ENCODE results near the gene CD2.

The CD2 gene

DNA sequence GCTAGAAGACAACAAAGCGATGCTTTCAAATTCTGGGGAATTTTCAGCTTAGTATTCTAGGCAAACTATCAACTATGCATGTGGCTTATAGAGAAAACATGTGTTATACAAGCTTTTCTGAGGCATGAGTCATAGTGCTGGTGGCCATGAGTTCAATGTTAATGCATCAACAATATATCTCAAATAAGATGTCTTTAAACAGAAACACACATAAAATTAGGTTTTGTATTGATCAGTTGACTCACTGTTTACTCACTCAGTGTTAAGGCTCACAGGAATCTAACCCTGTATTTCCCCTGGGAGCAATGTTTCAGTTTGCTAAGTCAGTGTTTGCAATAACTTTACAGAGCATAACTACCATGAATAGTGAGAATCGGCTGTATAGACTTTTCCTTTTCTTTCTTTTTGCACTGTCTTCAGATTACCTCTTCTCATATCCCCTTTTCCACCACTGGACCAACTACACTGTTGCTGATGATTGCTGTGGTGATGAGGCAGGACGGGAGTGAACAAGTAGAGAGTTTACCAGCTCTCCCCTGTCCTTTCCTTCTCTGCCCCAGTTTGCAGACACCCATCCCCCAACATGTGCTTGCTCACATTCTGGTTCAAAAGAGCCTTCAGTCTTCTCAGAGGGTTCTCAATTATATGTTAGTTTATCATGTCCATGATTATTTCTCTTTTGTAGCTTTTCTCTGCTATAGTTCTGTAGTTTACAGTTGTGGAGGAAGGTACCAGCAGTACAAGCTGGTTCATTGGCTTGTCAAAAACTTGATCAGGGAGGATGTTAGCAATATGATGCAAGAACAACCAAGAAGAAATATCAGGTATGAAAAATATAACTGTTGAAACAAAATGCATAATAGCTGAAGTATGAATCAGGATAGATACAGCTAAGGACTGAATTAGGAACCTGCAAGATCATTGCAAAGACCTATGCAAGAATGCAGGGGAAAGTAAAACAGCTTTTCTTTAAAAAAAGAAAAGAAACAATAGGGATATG, 23.9 kb downstream of the CD2 start:
- no peak for FAIRE-seq
- TF ChIP-seq, protein P1, sequence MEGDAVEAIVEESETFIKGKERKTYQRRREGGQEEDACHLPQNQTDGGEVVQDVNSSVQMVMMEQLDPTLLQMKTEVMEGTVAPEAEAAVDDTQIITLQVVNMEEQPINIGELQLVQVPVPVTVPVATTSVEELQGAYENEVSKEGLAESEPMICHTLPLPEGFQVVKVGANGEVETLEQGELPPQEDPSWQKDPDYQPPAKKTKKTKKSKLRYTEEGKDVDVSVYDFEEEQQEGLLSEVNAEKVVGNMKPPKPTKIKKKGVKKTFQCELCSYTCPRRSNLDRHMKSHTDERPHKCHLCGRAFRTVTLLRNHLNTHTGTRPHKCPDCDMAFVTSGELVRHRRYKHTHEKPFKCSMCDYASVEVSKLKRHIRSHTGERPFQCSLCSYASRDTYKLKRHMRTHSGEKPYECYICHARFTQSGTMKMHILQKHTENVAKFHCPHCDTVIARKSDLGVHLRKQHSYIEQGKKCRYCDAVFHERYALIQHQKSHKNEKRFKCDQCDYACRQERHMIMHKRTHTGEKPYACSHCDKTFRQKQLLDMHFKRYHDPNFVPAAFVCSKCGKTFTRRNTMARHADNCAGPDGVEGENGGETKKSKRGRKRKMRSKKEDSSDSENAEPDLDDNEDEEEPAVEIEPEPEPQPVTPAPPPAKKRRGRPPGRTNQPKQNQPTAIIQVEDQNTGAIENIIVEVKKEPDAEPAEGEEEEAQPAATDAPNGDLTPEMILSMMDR (IDR thresholded peaks at IDR 0.05; ENCODE audit: insufficient read depth, missing control alignments), result no peak
- DNase-seq (ENCODE audit: insufficient read length, low spot score), result no peak

DNA sequence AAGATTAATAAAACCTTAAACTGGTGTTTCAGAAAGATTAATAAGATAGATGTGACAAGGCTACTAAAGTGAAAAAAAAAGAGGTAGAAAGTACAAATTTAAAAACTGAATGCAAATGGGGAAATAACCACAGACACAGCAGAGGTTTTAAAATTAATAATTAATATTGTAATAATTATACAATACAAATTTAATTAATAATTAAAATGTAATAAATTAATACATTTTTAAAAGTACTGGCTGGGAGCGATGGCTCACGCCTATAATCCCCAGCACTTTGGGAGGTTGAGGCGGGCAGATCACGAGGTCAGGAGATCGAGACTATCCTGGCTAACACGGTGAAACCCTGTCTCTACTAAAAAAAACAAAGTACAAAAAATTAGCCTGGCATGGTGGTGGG, 26.8 kb downstream of the CD2 start:
- FAIRE-seq (no peak), DNase-seq (ENCODE audit: insufficient read length, low spot score) (no peak)
- TF ChIP-seq, protein P1 (IDR thresholded peaks at IDR 0.05; ENCODE audit: insufficient read depth, missing control alignments), result no peak

DNA sequence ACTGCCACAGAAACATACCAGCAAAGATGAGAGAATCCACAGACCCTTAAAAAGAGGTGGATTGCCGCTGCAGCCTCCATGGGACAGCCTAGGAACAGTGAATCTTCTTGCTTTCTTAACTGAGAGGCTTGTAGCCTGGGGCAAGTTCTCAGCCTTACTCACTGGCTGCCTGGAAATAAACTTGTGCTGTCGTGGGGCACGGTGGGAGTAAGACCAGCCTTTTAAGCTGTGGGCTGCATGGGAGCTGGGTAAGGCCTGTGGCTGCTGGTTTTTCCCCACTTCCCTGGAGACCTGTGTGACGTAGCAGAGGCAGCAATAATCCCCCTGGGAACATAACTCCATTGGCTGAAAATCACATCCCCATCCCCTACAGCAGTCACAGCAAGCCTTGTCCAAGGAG, 30.8 kb downstream of the CD2 start:
- no peak for FAIRE-seq
- TF ChIP-seq, protein P1 (IDR thresholded peaks at IDR 0.05; ENCODE audit: insufficient read depth, missing control alignments), result no peak

DNA sequence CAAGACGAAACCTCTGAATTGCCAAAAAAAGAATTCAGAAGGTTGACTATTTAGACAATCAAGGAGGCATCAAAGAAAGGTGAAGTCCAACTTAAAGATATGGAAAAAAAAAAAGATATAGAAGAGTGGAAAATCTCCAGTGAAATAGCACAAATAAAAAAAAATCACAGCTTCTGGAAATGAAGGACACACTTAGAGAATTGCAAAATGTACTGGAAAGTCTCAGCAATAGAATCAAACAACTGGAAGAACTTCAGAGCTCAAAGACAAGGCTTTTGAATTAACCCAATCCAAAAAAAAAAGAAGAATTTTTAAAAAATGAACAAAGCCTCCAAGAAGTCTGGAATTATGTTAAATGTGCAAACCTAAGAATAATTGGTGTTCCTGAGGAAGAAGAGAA, 31.8 kb downstream of the CD2 start:
- no peak for DNase-seq (ENCODE audit: insufficient read length, low spot score)
- no peak for FAIRE-seq
- TF ChIP-seq, protein P1 (IDR thresholded peaks at IDR 0.05; ENCODE audit: insufficient read depth, missing control alignments), result no peak

More for the DNA sequence above, 30.8 kb downstream of the CD2 start:
- no peak for DNase-seq (ENCODE audit: insufficient read length, low spot score)

DNA sequence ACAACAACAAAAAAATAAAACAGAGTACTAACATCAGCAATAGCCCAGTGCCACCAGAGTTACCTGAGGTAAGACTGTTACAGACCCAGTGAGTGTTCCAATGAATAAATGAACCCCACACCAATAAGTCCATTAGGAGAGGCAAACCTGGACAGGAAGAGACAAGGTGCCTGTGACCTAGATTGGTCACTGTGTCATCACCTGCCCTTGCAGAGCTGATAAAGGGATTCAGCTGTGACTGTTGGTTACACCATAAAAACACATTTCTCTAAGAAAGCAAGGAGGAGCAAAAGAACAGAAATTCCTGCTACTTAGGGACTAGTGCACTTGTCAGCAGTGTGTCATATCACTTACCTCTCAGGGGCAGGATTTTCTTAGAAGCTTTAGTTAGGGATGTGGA, 37.5 kb downstream of the CD2 start:
- FAIRE-seq (no peak), DNase-seq (ENCODE audit: insufficient read length, low spot score) (no peak)
- TF ChIP-seq, protein P1 (IDR thresholded peaks at IDR 0.05; ENCODE audit: insufficient read depth, missing control alignments), result no peak

DNA sequence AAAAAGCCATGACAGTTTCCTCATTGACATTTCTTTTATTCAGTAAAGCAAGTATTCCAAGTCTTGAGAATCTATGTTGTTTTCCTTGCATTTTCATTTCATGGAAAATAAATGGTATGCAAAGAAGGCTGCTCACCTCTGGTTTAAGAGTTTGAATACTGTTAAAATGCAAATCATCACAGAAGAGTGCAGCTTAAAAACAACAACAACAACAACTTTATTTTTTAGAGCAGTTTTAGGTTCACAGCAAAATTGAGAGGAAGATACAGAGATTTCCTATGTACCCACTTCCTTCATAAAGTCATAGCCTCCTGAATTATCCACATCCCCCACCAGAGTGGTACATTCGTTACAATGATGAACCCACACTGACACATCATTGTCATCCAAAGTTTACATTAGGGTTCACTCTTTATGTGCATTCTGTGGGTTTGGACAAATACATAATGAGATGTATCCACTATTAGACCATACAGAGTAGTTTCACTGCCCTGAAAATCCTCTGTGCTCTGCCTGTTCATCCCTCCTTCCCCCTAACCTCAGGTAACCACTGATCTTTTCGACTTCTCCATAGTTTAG, 39.2 kb downstream of the CD2 start:
- DNase-seq (ENCODE audit: insufficient read length, low spot score) (no peak), FAIRE-seq (no peak)
- TF ChIP-seq, protein P1 (IDR thresholded peaks at IDR 0.05; ENCODE audit: insufficient read depth, missing control alignments), result no peak

DNA sequence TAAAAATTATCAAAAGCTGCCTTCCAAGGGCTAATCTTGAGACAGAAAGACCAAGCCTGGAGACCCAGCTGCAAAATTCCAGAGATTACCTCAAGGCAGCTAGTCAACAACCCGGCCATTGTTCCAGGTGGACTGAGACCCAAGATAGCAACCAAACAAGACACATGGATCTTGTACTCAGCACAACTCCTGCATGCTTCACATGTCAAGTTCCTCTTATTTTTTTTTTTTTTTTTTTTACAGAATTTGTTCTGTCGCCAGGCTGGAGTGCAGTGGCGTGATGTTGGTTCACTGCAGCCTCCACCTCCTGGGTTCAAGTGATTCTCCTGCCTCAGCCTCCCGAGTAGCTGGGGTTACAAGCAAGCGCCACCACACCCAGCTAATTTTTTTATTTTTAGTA, 40.1 kb downstream of the CD2 start:
- no peak for DNase-seq (ENCODE audit: insufficient read length, low spot score)
- no peak for FAIRE-seq
- TF ChIP-seq, protein P1 (IDR thresholded peaks at IDR 0.05; ENCODE audit: insufficient read depth, missing control alignments), result no peak
